Nephron (organoid): ENCODE measurements around the gene TUBB2B.

Source experiments
- H3K27ac Mint-ChIP-seq, 3 experiments: 2 replicates each; pipeline ENCODE4 v1.8.0; 2020; ENCODE audit warnings: mixed read lengths in 3 of 3, mild to moderate bottlenecking in 2 of 3, moderate library complexity in 1 of 3
- H3K27me3 Mint-ChIP-seq: 2 replicates; pipeline ENCODE4 v1.8.0; 2021; ENCODE audit warnings: low read depth, mild to moderate bottlenecking, moderate library complexity, mixed read lengths
- H3K36me3 Mint-ChIP-seq: 2 replicates; pipeline ENCODE4 v1.8.0; 2020; ENCODE audit warnings: low read depth, mixed read lengths
- H3K4me1 Mint-ChIP-seq: 2 replicates; pipeline ENCODE4 v1.8.0; 2020; ENCODE audit warnings: mixed read lengths
- H3K4me3 Mint-ChIP-seq, 3 experiments: 2 replicates each; pipeline ENCODE4 v1.8.0; 2020; ENCODE audit warnings: mild to moderate bottlenecking in 3 of 3, mixed read lengths in 3 of 3, moderate library complexity in 2 of 3
- H3K9me3 Mint-ChIP-seq: 2 replicates; pipeline ENCODE4 v1.8.0; 2020; ENCODE audit warnings: mixed read lengths
- CTCF ChIP-seq, 3 experiments: fragments of 200-600 bp; sonication (generic); IDR thresholded peaks; one replicate each; pipeline ENCODE4 v1.5.0; 2021; ENCODE audit warnings: antibody characterized with exemption in 3 of 3; ENCODE audit not compliant: unreplicated experiment in 3 of 3

The TUBB2B gene

GRCh38 chr6:3240595-3240994 is 13.1 kb upstream of the TUBB2B start:
- peaks cover 4% of the 10 kb centered on the region for H3K36me3 Mint-ChIP-seq
- no peaks in the 10 kb centered on the region for H3K9me3 Mint-ChIP-seq
- H3K27me3 Mint-ChIP-seq, result peaks cover 29% of the 10 kb centered on the region
- no peak overlapping the region for H3K27ac Mint-ChIP-seq
- no peak overlapping the region for H3K4me3 Mint-ChIP-seq
- TF ChIP-seq CTCF (IDR thresholded peaks at IDR 0.05; ENCODE audit: unreplicated experiment in 3 of 3), result no peak
- peaks cover 11% of the 10 kb centered on the region for H3K4me1 Mint-ChIP-seq

- H3K4me3 Mint-ChIP-seq, result no peak overlapping the region
- peaks cover 11% of the 10 kb centered on the region for H3K4me1 Mint-ChIP-seq
- peaks cover 4% of the 10 kb centered on the region for H3K36me3 Mint-ChIP-seq
- H3K9me3 Mint-ChIP-seq, result no peaks in the 10 kb centered on the region
- no peak overlapping the region for H3K27ac Mint-ChIP-seq
- H3K27me3 Mint-ChIP-seq, result peaks cover 30% of the 10 kb centered on the region
- peak in 2 of 3 experiments; percentile 11 to 13 for TF ChIP-seq CTCF (IDR thresholded peaks at IDR 0.05; ENCODE audit: unreplicated experiment in 3 of 3)
Measured at GRCh38 chr6:3239110-3239830, 11.8 kb upstream of the TUBB2B start.

GRCh38 chr6:3237761-3238662 is 10.6 kb upstream of the TUBB2B start:
- Mint-ChIP-seq H3K4me3 (no peak overlapping the region), H3K36me3 (no peaks in the 10 kb centered on the region), H3K9me3 (no peaks in the 10 kb centered on the region), H3K4me1 (peaks cover 16% of the 10 kb centered on the region), H3K27ac (peak overlapping the region in 2 of 3 experiments; percentile 2 to 59), H3K27me3 (peaks cover 38% of the 10 kb centered on the region)
- TF ChIP-seq CTCF (IDR thresholded peaks at IDR 0.05; ENCODE audit: unreplicated experiment in 3 of 3), result no peak

DNA sequence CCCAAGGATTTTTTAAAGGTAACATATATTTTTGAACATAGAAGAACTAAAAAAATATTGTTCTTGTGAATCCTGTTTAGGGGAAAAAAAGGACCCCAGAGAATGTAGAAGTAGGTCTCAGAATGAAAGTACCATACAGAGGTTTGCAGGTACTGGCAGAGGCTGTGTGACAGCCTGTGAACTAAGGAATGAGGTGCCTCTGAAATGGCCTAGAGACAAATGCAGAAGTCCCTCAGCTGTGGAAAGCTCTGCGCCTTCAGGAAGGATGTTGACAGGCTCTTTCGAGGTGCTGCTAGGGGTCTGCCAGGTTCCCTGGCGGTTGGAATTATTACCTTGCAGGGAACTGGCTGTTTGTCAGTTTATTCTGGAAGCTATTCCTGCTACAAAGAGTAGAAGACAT is 8.6 kb upstream of the TUBB2B start:
- no peaks in the 10 kb centered on the region for H3K9me3 Mint-ChIP-seq
- peaks cover 54% of the 10 kb centered on the region for H3K27me3 Mint-ChIP-seq
- H3K4me1 Mint-ChIP-seq, result peaks cover 24% of the 10 kb centered on the region
- no peak for TF ChIP-seq CTCF (IDR thresholded peaks at IDR 0.05; ENCODE audit: unreplicated experiment in 3 of 3)
- H3K27ac Mint-ChIP-seq, result peak overlapping the region in 2 of 3 experiments; percentile 6 to 23
- H3K36me3 Mint-ChIP-seq, result no peaks in the 10 kb centered on the region
- H3K4me3 Mint-ChIP-seq, result no peak overlapping the region

DNA sequence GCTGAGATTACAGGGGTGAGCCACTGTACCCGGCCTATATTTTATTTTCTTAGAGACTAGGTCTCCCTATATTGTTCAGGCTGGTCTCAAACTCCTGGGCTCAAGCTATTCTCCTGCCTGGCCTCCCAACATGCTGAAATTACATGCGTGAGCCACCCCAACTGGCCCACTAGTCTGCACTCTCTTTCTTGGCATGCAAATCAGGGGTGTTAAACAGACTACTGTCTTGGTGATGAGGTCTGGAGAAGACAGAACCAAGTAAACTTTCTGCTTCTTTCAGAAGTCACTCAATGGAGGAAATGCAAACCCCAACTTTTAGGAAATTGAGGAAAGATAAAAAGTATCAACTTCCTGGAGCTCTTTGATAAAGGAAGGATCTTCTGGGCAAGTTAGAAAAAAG is 8.0 kb upstream of the TUBB2B start:
- Mint-ChIP-seq H3K36me3 (no peaks in the 10 kb centered on the region), H3K27ac (no peak overlapping the region), H3K27me3 (peaks cover 59% of the 10 kb centered on the region), H3K4me1 (peaks cover 29% of the 10 kb centered on the region), H3K9me3 (no peaks in the 10 kb centered on the region), H3K4me3 (no peak overlapping the region)
- no peak for TF ChIP-seq CTCF (IDR thresholded peaks at IDR 0.05; ENCODE audit: unreplicated experiment in 3 of 3)
